A673 (cell line): Measurements from ENCODE around the gene TPK1. TPM values are rescaled to one million over a fixed set of nuclear protein-coding genes. Genes with fewer than 3 reads are reported as not detected.

Experiments
- Bru-seq: library from RNA; stranded (reverse); fragments of 400-500 nt; gene quantifications from one replicate; lab custom pipeline; 2021; lab: Mats Ljungman, UMichigan
- BruChase-seq, 2 experiments: library from RNA; stranded (reverse); fragments of 400-500 nt; gene quantifications; one replicate each; lab custom pipeline; 2021; lab: Mats Ljungman, UMichigan
- BruUV-seq: library from RNA; stranded (reverse); fragments of 400-500 nt; replicated peaks from 2 replicates; lab custom pipeline; 2021; lab: Mats Ljungman, UMichigan
- CTCF ChIA-PET: fragments of 300-600 bp; sonication (Branson Sonifier 250); formaldehyde crosslinking; loops from one replicate; lab custom pipeline; 2022; ENCODE audit warnings: antibody characterized with exemption; lab: Charles Lee
- POLR2A ChIA-PET: fragments of 300-600 bp; sonication (Branson Sonifier 250); formaldehyde crosslinking; loops from one replicate; lab custom pipeline; 2022; ENCODE audit warnings: antibody characterized with exemption; ENCODE audit not compliant: low non-redundant PET; lab: Charles Lee
- DNase-seq: peaks from one replicate; pipeline ENCODE4 v3.0.0-alpha.2; 2015; ENCODE audit warnings: low spot score
- H3K27ac ChIP-seq: fragments of 200-600 bp; sonication (generic); 2 replicates; pipeline ENCODE4 v1.5.1; 2016; ENCODE audit warnings: mixed run types, low read depth, mild to moderate bottlenecking, mixed read lengths, antibody characterized with exemption, low read length; ENCODE audit not compliant: poor library complexity, severe bottlenecking
- H3K27me3 ChIP-seq: fragments of 200-600 bp; sonication (generic); replicated peaks from 2 replicates; pipeline ENCODE4 v1.6.1; 2017; ENCODE audit warnings: mixed run types, low read depth, mild to moderate bottlenecking, mixed read lengths, antibody characterized with exemption, low read length; ENCODE audit not compliant: insufficient read depth, poor library complexity
- H3K36me3 ChIP-seq: fragments of 200-600 bp; sonication (generic); 2 replicates; pipeline ENCODE4 v1.6.1; 2016; ENCODE audit warnings: mixed run types, mild to moderate bottlenecking, mixed read lengths, antibody characterized with exemption, low read length; ENCODE audit not compliant: insufficient read depth, poor library complexity, severe bottlenecking
- H3K4me1 ChIP-seq: fragments of 200-600 bp; sonication (generic); 2 replicates; pipeline ENCODE4 v1.6.1; 2017; ENCODE audit warnings: mixed run types, mild to moderate bottlenecking, mixed read lengths, antibody characterized with exemption, low read length; ENCODE audit not compliant: insufficient read depth, poor library complexity, severe bottlenecking
- H3K4me3 ChIP-seq: fragments of 200-600 bp; sonication (generic); 2 replicates; pipeline ENCODE4 v1.5.1; 2016; ENCODE audit warnings: low read depth, mixed run types, mild to moderate bottlenecking, mixed read lengths, low read length; ENCODE audit not compliant: poor library complexity, severe bottlenecking
- H3K9me3 ChIP-seq: fragments of 200-600 bp; sonication (generic); 2 replicates; pipeline ENCODE4 v1.6.1; 2016; ENCODE audit warnings: mixed run types, low read depth, mild to moderate bottlenecking, mixed read lengths, antibody characterized with exemption, low read length; ENCODE audit not compliant: poor library complexity, severe bottlenecking
- CTCF ChIP-seq: fragments of 300-800, 200-600 bp; sonication (generic); conservative IDR thresholded peaks from 2 replicates; pipeline ENCODE4 v1.5.1; 2017; ENCODE audit warnings: low read depth, mild to moderate bottlenecking, antibody characterized with exemption, low read length, moderate library complexity, mixed read lengths
- EZH2 ChIP-seq: fragments of 200-600 bp; sonication (generic); IDR thresholded peaks from 2 replicates; pipeline ENCODE4 v1.6.1; 2017; ENCODE audit warnings: borderline replicate concordance, low read depth, mild to moderate bottlenecking, mixed read lengths, antibody characterized with exemption, low read length; ENCODE audit not compliant: poor library complexity, severe bottlenecking
- intact Hi-C: fragments of 100-400 bp; cut with micrococcal nuclease; formaldehyde crosslinking; loops from one replicate; pipeline ENCODE4 v1.10.0; 2022; ENCODE audit not compliant: unreplicated experiment
- long read RNA-seq: library from polyadenylated mRNA; stranded (forward); transcript quantifications from one replicate; pipeline ENCODE4 v2.0.0, GENCODE V29; 2022
- total RNA-seq: library from RNA; stranded (reverse); gene quantifications from 2 replicates; pipeline ENCODE4 v1.2.3, GENCODE V29; 2021

The TPK1 gene
- total RNA-seq (1.8 and 3.5 TPM in 2 replicates), Bru-seq, nascent RNA (percentile 30 among the genes with signal in this experiment), BruChase-seq, experiment 1, labeled RNA remaining after a 2-hour chase (percentile 25 among the genes with signal in this experiment), BruChase-seq, experiment 2, labeled RNA remaining after a 6-hour chase (percentile 23 among the genes with signal in this experiment)
- long read RNA-seq, partial matches to known transcripts = 0 of 4 reads
- long read RNA-seq, other reads (novel, unspliced or antisense) = 4 of 4 reads

- POLR2A ChIA-PET = no interaction called here
- Histone ChIP-seq H3K27me3 (no peaks in the 10 kb centered on the region), H3K4me3 (peak within 1 kb of the TSS; percentile 73), H3K36me3 (no peaks in the 10 kb centered on the region), H3K27ac (peak within 1 kb of the TSS; percentile 71), H3K9me3 (no peaks in the 10 kb centered on the region), H3K4me1 (peaks cover 4% of the 10 kb centered on the region)
- peak; percentile 92 for DNase-seq
- TF ChIP-seq EZH2 = no peak
- no peak for TF ChIP-seq CTCF
- BruUV-seq = no TSS peak
- intact Hi-C loops = no loop called here
- CTCF ChIA-PET = no interaction called here
Observed at GRCh38 chr7:144835652-144836544, at the start of gene TPK1. Gene TPK1 (minus strand): TSS chr7:144836053. CDS start chr7:144835602, 451 bp downstream.

GRCh38 chr7:144885478-144885877 is 49.6 kb upstream of the TPK1 start:
- BruUV-seq = no TSS peak
- intact Hi-C loops = no loop called here
- CTCF ChIA-PET = no interaction called here

GRCh38 chr7:144884896-144885295 is 49.0 kb upstream of the TPK1 start:
- Histone ChIP-seq H3K4me3 (no peak overlapping the region), H3K27me3 (no peaks in the 10 kb centered on the region), H3K36me3 (no peaks in the 10 kb centered on the region), H3K9me3 (no peaks in the 10 kb centered on the region), H3K27ac (no peak overlapping the region), H3K4me1 (no peaks in the 10 kb centered on the region)
- DNase-seq = no peak
- intact Hi-C loops = no loop called here
- TF ChIP-seq CTCF (no peak), EZH2 (no peak)
- POLR2A ChIA-PET = no interaction called here
- CTCF ChIA-PET = no interaction called here
- no TSS peak for BruUV-seq

More at GRCh38 chr7:144885478-144885877, 49.6 kb upstream of the TPK1 start:
- POLR2A ChIA-PET = no interaction called here
- DNase-seq = no peak
- no peak overlapping the region for H3K4me3 ChIP-seq
- TF ChIP-seq CTCF (no peak), EZH2 (no peak)
- no peaks in the 10 kb centered on the region for H3K36me3 ChIP-seq
- H3K27me3 ChIP-seq = no peaks in the 10 kb centered on the region
- H3K9me3 ChIP-seq = no peaks in the 10 kb centered on the region
- no peak overlapping the region for H3K27ac ChIP-seq
- no peaks in the 10 kb centered on the region for H3K4me1 ChIP-seq
